ENCODE data around the gene HS1BP3. TPM values are rescaled to one million over a fixed set of nuclear protein-coding genes. Genes with fewer than 3 reads are reported as not detected.

HS1BP3 gene
- total RNA-seq, 1 donor from 2014 or later, result 16.5 TPM

DNA sequence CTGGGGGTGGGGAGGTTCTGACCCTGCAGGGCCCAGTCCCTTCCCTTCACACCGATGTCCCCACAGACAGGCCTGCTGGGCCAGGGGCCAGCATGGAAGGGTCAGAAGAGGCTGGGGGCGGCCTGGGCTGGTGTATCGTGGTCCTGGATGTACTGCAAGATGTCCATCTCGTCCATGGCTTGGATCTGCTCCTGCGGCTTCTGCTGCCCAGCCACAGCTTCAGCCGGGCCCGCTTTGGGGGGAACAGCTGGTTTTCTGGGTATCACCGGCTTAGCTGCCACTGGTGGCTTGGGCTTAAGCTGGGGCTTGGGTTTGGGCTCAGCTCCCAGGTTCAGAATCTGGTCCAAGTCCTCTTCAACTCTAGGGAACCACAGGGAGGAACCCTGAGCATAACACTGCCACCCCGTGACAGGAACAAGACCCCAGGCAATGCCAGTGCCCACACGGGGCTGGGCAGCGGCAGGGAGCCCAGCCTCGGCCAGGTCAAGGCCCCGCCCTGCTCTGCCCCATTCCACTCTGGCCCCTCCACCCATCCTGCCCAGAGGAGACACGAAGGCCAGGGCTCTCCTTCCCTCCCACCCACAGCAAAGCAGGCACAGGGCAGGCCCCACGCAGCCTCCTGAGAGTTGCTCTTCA, 31.9 kb downstream of the HS1BP3 start:
- no peak for DNase-seq (ENCODE audit: low spot score, unreplicated experiment)
- no peaks in the 10 kb centered on the region for H3K4me1 Mint-ChIP-seq (ENCODE audit: low read depth)
- no peak overlapping the region for H3K4me3 Mint-ChIP-seq (ENCODE audit: low read depth)
- no peaks in the 10 kb centered on the region for H3K9me3 Mint-ChIP-seq (ENCODE audit: low read depth)
- H3K36me3 Mint-ChIP-seq (ENCODE audit: insufficient read depth), result peaks cover 4% of the 10 kb centered on the region
- H3K27ac Mint-ChIP-seq, result no peak overlapping the region
- TF ChIP-seq, protein P1, sequence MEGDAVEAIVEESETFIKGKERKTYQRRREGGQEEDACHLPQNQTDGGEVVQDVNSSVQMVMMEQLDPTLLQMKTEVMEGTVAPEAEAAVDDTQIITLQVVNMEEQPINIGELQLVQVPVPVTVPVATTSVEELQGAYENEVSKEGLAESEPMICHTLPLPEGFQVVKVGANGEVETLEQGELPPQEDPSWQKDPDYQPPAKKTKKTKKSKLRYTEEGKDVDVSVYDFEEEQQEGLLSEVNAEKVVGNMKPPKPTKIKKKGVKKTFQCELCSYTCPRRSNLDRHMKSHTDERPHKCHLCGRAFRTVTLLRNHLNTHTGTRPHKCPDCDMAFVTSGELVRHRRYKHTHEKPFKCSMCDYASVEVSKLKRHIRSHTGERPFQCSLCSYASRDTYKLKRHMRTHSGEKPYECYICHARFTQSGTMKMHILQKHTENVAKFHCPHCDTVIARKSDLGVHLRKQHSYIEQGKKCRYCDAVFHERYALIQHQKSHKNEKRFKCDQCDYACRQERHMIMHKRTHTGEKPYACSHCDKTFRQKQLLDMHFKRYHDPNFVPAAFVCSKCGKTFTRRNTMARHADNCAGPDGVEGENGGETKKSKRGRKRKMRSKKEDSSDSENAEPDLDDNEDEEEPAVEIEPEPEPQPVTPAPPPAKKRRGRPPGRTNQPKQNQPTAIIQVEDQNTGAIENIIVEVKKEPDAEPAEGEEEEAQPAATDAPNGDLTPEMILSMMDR (IDR thresholded peaks at IDR 0.05; ENCODE audit: unreplicated experiment), result no peak
- no peaks in the 10 kb centered on the region for H3K27me3 Mint-ChIP-seq

DNA sequence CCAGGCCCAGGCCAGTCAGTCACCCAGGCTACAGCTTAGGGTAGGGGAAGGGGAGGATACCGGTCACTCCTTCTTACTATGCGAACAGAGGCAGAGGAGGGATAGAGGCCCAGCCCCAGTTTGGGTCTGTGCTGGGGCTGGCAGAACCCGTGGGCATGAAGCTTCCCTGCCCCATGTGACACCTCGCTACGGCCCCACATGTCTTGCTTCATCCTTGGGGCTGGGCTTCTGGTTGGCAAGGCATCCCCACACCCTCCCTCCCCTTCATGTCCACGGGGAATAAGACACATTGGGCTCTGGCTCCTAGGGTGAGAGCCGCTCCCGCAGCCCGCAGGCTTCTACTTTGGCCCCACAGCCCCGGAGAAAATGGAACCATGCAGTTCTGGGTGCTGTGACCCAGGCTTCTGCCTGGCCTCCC, 32.4 kb downstream of the HS1BP3 start:
- Mint-ChIP-seq H3K4me1 (ENCODE audit: low read depth) (no peaks in the 10 kb centered on the region), H3K27me3 (no peaks in the 10 kb centered on the region), H3K4me3 (ENCODE audit: low read depth) (no peak overlapping the region), H3K9me3 (ENCODE audit: low read depth) (no peaks in the 10 kb centered on the region), H3K27ac (no peak overlapping the region), H3K36me3 (ENCODE audit: insufficient read depth) (peaks cover 4% of the 10 kb centered on the region)
- DNase-seq (ENCODE audit: low spot score, unreplicated experiment), result no peak
- TF ChIP-seq, protein P1 (IDR thresholded peaks at IDR 0.05; ENCODE audit: unreplicated experiment), result no peak

DNA sequence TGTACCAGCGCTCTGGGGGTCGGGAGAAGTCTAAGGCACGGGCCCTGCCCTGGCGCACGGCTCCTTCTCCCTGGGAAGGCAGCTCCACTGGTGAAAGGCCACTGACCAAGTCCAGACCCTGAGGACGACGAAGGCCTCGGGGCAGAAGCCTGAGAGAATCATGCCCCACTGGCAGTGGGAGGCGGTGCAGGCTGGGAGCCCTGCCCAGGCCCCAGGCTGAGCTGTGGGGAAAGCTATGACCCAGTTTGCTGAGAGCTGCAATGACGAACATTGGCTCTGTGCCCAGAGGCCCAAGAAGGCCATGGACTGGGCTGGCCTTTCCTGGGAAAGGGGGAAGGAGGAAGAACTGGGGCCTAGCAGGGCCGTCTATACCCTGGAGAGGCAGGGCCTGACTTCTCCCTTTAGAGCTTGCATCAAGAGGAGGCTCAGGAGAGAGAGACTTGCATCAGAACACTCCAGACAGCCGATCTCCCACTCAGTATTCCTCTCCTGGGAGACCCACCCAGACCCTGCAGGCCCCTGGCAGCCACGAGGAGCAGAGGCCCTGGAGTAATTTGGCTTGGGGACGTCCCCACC, 32.9 kb downstream of the HS1BP3 start:
- no peaks in the 10 kb centered on the region for H3K27me3 Mint-ChIP-seq
- H3K27ac Mint-ChIP-seq, result no peak overlapping the region
- TF ChIP-seq, protein P1 (IDR thresholded peaks at IDR 0.05; ENCODE audit: unreplicated experiment), result peak; percentile 21
- no peak for DNase-seq (ENCODE audit: low spot score, unreplicated experiment)
- peaks cover 3% of the 10 kb centered on the region for H3K36me3 Mint-ChIP-seq (ENCODE audit: insufficient read depth)
- H3K4me1 Mint-ChIP-seq (ENCODE audit: low read depth), result no peaks in the 10 kb centered on the region
- H3K9me3 Mint-ChIP-seq (ENCODE audit: low read depth), result no peaks in the 10 kb centered on the region
- H3K4me3 Mint-ChIP-seq (ENCODE audit: low read depth), result no peak overlapping the region

DNA sequence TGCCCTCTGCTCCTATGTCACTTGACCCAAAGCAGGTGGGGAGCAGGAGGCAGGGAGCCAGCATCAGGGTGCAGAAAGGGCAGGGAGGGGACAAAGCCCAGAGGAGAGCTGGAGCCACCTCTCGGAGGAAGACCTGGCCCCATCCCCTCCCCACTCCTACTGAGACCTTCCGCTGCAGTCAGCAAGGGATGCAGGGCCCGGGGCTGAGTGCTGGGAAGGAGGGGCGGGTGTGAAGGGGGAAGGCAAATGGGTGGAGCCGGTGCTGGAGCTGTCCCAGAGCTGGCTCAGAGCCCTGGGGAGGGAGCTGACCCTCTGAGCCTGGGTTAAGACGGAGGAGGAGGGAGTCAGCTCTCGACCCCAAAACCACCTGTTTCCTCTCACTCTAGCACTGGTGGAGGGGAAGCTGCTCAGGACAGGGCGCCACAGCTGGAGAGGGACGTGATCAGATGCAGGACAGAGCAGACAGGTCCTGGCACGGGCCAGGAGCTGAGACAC, 33.8 kb downstream of the HS1BP3 start:
- no peak overlapping the region for H3K27ac Mint-ChIP-seq

DNA sequence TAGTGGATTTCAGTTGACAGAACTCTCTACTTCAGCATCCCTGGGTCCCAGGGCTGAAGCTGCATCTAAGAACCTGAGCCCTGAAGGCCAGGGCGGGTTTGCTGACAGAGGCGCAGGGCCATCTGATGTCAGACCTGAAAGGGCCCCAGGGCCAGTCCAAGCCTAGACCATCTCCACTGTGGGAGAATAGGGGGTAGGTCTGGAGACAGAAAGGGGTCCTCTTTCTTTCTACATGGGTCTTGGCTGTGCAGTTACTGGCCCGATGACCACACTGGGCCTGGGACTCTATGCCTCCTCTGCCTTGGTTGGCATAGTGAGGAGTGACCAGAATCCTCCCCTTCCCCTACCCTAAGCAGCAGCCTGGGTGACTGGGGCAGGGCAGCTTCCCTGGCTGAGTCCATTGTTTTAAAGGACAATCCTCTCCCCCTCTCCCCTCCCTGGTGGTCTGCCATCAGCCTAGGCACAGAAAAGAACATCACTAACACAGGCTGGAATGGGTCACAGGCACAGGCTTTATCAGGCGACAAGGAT, 34.5 kb downstream of the HS1BP3 start:
- Mint-ChIP-seq H3K27me3 (no peaks in the 10 kb centered on the region), H3K27ac (no peak overlapping the region), H3K4me3 (ENCODE audit: low read depth) (no peak overlapping the region), H3K36me3 (ENCODE audit: insufficient read depth) (peaks cover 2% of the 10 kb centered on the region), H3K4me1 (ENCODE audit: low read depth) (peaks cover 3% of the 10 kb centered on the region), H3K9me3 (ENCODE audit: low read depth) (no peaks in the 10 kb centered on the region)
- TF ChIP-seq, protein P1 (IDR thresholded peaks at IDR 0.05; ENCODE audit: unreplicated experiment), result no peak
- DNase-seq (ENCODE audit: low spot score, unreplicated experiment), result no peak

More for the DNA sequence above, 33.8 kb downstream of the HS1BP3 start:
- Mint-ChIP-seq H3K9me3 (ENCODE audit: low read depth) (no peaks in the 10 kb centered on the region), H3K4me3 (ENCODE audit: low read depth) (no peak overlapping the region), H3K36me3 (ENCODE audit: insufficient read depth) (peaks cover 2% of the 10 kb centered on the region), H3K4me1 (ENCODE audit: low read depth) (peaks cover 3% of the 10 kb centered on the region), H3K27me3 (no peaks in the 10 kb centered on the region)
- TF ChIP-seq, protein P1 (IDR thresholded peaks at IDR 0.05; ENCODE audit: unreplicated experiment), result no peak
- DNase-seq (ENCODE audit: low spot score, unreplicated experiment), result no peak
